Natural killer cell (primary cell): ENCODE data around the gene ANGPT4. TPM values are rescaled to one million over a fixed set of nuclear protein-coding genes. Genes with fewer than 3 reads are reported as not detected.
A peak's percentile ranks its signal among the peaks of the same experiment; 100 is the strongest.

Experiments used
- ATAC-seq, 3 donors: fragments of 150-1000 bp in 2 of 3; fragments of 200-7000 bp in 1 of 3; cut with Tn5 transposase; 1 replicate in 1 of 3; 2 replicates in 2 of 3; pipeline ENCODE4 v1.10.0; 2021; ENCODE audit warnings: mild to moderate bottlenecking in 2 of 3, moderate library complexity in 2 of 3
- DNase-seq, 2 donors: peaks; one replicate each; pipeline versions ENCODE4 v3.0.0 to v3.0.0-alpha.2; 2013 to 2021; ENCODE audit warnings: mixed read lengths in 1 of 2
- H3K27ac ChIP-seq: one replicate; pipeline ENCODE4 v1.5.1; 2013; ENCODE audit warnings: mild to moderate bottlenecking, low read length
- H3K27me3 ChIP-seq: one replicate; pipeline ENCODE4 v1.6.1; 2013; ENCODE audit warnings: low read length; ENCODE audit not compliant: control insufficient read depth, insufficient read depth
- H3K36me3 ChIP-seq: one replicate; pipeline ENCODE4 v1.6.1; 2013; ENCODE audit warnings: low read length; ENCODE audit not compliant: control insufficient read depth, insufficient read depth
- H3K4me1 ChIP-seq: one replicate; pipeline ENCODE4 v1.6.1; 2013; ENCODE audit warnings: low read length; ENCODE audit not compliant: control insufficient read depth, insufficient read depth
- H3K4me3 ChIP-seq: one replicate; pipeline ENCODE4 v1.5.1; 2013; ENCODE audit warnings: low read length
- H3K9me3 ChIP-seq: one replicate; pipeline ENCODE4 v1.6.1; 2013; ENCODE audit warnings: low read length; ENCODE audit not compliant: control insufficient read depth, insufficient read depth
- H3K27ac Mint-ChIP-seq, 2 donors: one replicate each; pipeline ENCODE4 v1.8.0; 2022; ENCODE audit warnings: mild to moderate bottlenecking in 2 of 2, mixed read lengths in 2 of 2, moderate library complexity in 1 of 2
- H3K27me3 Mint-ChIP-seq, 2 donors: one replicate each; pipeline ENCODE4 v1.8.0; 2022; ENCODE audit warnings: low read depth in 2 of 2, mixed read lengths in 2 of 2
- H3K36me3 Mint-ChIP-seq: one replicate; pipeline ENCODE4 v1.8.0; 2022; ENCODE audit warnings: mixed read lengths
- H3K4me1 Mint-ChIP-seq, 2 donors: one replicate each; pipeline ENCODE4 v1.8.0; 2022; ENCODE audit warnings: mixed read lengths in 2 of 2
- H3K4me3 Mint-ChIP-seq: one replicate; pipeline ENCODE4 v1.8.0; 2022; ENCODE audit warnings: mild to moderate bottlenecking, moderate library complexity, mixed read lengths
- H3K9me3 Mint-ChIP-seq, 2 donors: one replicate each; pipeline ENCODE4 v1.8.0; 2022; ENCODE audit warnings: mixed read lengths in 2 of 2
- CTCF ChIP-seq: fragments of 200-600 bp; IDR thresholded peaks from one replicate; pipeline ENCODE4 v1.8.0; 2022; ENCODE audit warnings: antibody characterized with exemption
- WGBS: methylation state at CpG from one replicate; pipeline ENCODE4 v1.1.7; 2013; ENCODE audit warnings: missing lambda C conversion rate; ENCODE audit not compliant: insufficient coverage; 5-methylcytosine and 5-hydroxymethylcytosine counted together
- intact Hi-C: fragments of 100-400 bp; cut with micrococcal nuclease; formaldehyde crosslinking; loops from one replicate; pipeline ENCODE4 v1.14.2; 2022
- total RNA-seq, 4 donors: library from RNA; stranded (reverse); fragments of 120-200 nt in 1 of 4; gene quantifications; one replicate each; pipeline versions ENCODE4 v1.2.3 to v1.2.4, GENCODE V29; 2013 to 2022

The ANGPT4 gene
- total RNA-seq, 3 donors from 2014 or later (not counting 1 experiment from before 2014, with no cell fraction given), result not detected

GRCh38 chr20:833121-833449, 83.0 kb downstream of the ANGPT4 start:
- Mint-ChIP-seq H3K36me3 (no peaks in the 10 kb centered on the region), H3K4me3 (peak overlapping the region; percentile 88), H3K4me1 (peaks cover 42 to 45% of the 10 kb centered on the region in 2 donors), H3K27ac (peak overlapping the region; percentile 84 to 94), H3K9me3 (no peaks in the 10 kb centered on the region), H3K27me3 (no peaks in the 10 kb centered on the region)
- peaks cover 28% of the 10 kb centered on the region for H3K4me1 ChIP-seq
- H3K9me3 ChIP-seq, result no peaks in the 10 kb centered on the region
- H3K27me3 ChIP-seq, result no peaks in the 10 kb centered on the region
- H3K27ac ChIP-seq, result peak overlapping the region; percentile 83
- 0% methylated on average over 2 of the region's 4 CpGs for WGBS
- no peak for TF ChIP-seq CTCF
- DNase-seq (no peak), ATAC-seq (no peak)
- H3K36me3 ChIP-seq, result no peaks in the 10 kb centered on the region
- peak overlapping the region; percentile 84 for H3K4me3 ChIP-seq
- intact Hi-C loops, result loop anchor here (1.0 to 5.0 kb wide), 2 partner anchors 11 to 181 kb away; partner anchors contain the start of gene SRXN1

GRCh38 chr20:831956-832355, 84.2 kb downstream of the ANGPT4 start:
- Mint-ChIP-seq H3K4me1 (peaks cover 36 to 38% of the 10 kb centered on the region in 2 donors), H3K27me3 (no peaks in the 10 kb centered on the region), H3K4me3 (peak overlapping the region; percentile 35), H3K36me3 (no peaks in the 10 kb centered on the region), H3K27ac (no peak overlapping the region), H3K9me3 (no peaks in the 10 kb centered on the region)
- H3K27me3 ChIP-seq, result no peaks in the 10 kb centered on the region
- no peak for DNase-seq
- 100% methylated on average over 3 of the region's 3 CpGs for WGBS
- ATAC-seq, result no peak
- peaks cover 28% of the 10 kb centered on the region for H3K4me1 ChIP-seq
- intact Hi-C loops, result loop anchor here (5.0 kb wide), 1 partner anchor 180 kb away; the partner anchor contains the start of gene SRXN1
- H3K27ac ChIP-seq, result no peak overlapping the region
- H3K4me3 ChIP-seq, result no peak overlapping the region
- no peak for TF ChIP-seq CTCF
- no peaks in the 10 kb centered on the region for H3K9me3 ChIP-seq
- H3K36me3 ChIP-seq, result no peaks in the 10 kb centered on the region

- DNase-seq (no peak), ATAC-seq (no peak)
- Mint-ChIP-seq H3K36me3 (no peaks in the 10 kb centered on the region), H3K4me3 (no peak overlapping the region), H3K27me3 (no peaks in the 10 kb centered on the region), H3K9me3 (no peaks in the 10 kb centered on the region), H3K4me1 (peaks cover 29 to 31% of the 10 kb centered on the region in 2 donors), H3K27ac (no peak overlapping the region)
- 94% methylated on average over 2 of the region's 3 CpGs for WGBS
- intact Hi-C loops, result loop anchor here (5.0 kb wide), 1 partner anchor 179 kb away; the partner anchor contains the start of gene SRXN1
- H3K36me3 ChIP-seq, result no peaks in the 10 kb centered on the region
- no peak overlapping the region for H3K4me3 ChIP-seq
- no peak for TF ChIP-seq CTCF
- peaks cover 28% of the 10 kb centered on the region for H3K4me1 ChIP-seq
- H3K27ac ChIP-seq, result no peak overlapping the region
- H3K9me3 ChIP-seq, result no peaks in the 10 kb centered on the region
- H3K27me3 ChIP-seq, result no peaks in the 10 kb centered on the region
These were observed 84.9 kb downstream of the ANGPT4 start for GRCh38 chr20:831251-831650.

- intact Hi-C loops, result loop anchor here (5.0 kb wide), 1 partner anchor 178 kb away; the partner anchor contains the start of gene SRXN1
- no peak for ATAC-seq
- H3K4me1 ChIP-seq, result peaks cover 20% of the 10 kb centered on the region
These were observed 86.1 kb downstream of the ANGPT4 start for GRCh38 chr20:830011-830521.

More at GRCh38 chr20:830011-830521, 86.1 kb downstream of the ANGPT4 start:
- no peak for DNase-seq
- no peak overlapping the region for H3K4me3 ChIP-seq
- no peaks in the 10 kb centered on the region for H3K36me3 Mint-ChIP-seq
- H3K4me1 Mint-ChIP-seq, result peaks cover 17 to 19% of the 10 kb centered on the region in 2 donors
- H3K27me3 Mint-ChIP-seq, result no peaks in the 10 kb centered on the region
- H3K4me3 Mint-ChIP-seq, result no peak overlapping the region
- 97% methylated on average over 8 of the region's 8 CpGs for WGBS
- H3K9me3 ChIP-seq, result no peaks in the 10 kb centered on the region
- H3K36me3 ChIP-seq, result no peaks in the 10 kb centered on the region
- no peaks in the 10 kb centered on the region for H3K27me3 ChIP-seq
- no peak overlapping the region for H3K27ac ChIP-seq
- TF ChIP-seq CTCF, result no peak
- no peak overlapping the region for H3K27ac Mint-ChIP-seq
- H3K9me3 Mint-ChIP-seq, result no peaks in the 10 kb centered on the region
